Sigmoid colon (tissue), 4 donors: ENCODE data around the gene TRIM44.

Experiments
- CTCF ChIP-seq, 4 experiments: fragments of 450-650 bp in 3 of 4; fragments of 200-600 bp in 1 of 4; IDR thresholded peaks; one replicate each; pipeline ENCODE4 v1.5.1; 2016 to 2019; ENCODE audit warnings: antibody characterized with exemption in 4 of 4, mild to moderate bottlenecking in 3 of 4, moderate library complexity in 2 of 4
- EP300 ChIP-seq, 4 donors: sonication (generic); formaldehyde crosslinking; IDR thresholded peaks; one replicate each; pipeline ENCODE4 v1.6.1; 2017; ENCODE audit warnings: antibody characterized with exemption in 4 of 4
- POLR2AphosphoS5 ChIP-seq, 4 donors: sonication (generic); formaldehyde crosslinking; IDR thresholded peaks; one replicate each; pipeline ENCODE4 v1.6.1; 2017; ENCODE audit warnings: antibody characterized with exemption in 4 of 4

DNA sequence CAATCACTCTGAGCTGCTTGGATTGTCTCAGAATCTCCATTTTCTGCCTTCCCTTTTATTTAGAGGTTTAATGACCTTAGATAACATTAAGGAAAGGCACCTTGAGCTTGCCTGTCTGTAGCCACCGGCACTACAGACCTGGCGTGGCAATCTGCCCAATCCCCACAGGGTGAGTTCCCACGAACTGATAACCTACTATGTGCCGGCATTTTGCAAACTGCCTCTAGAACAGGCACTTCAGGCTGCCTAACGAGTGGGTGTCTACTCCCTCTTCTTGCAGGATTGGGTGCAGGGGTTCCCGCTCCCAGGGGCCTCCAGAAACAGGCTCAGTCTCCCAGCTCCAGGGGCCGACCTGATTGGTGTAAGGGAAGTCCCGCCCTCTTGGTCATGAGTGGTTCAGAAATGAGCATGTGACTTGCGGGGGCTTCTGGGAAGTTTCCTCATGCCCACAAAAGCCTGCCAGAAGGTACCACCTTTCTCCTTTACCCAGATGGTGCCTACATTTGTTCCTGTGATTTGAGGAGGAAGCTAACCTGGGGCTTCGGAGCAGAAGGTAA lies 161.2 kb downstream of the TRIM44 start:
- TF ChIP-seq CTCF (IDR thresholded peaks at IDR 0.05) (no peak), EP300 (IDR thresholded peaks at IDR 0.05) (no peak), POLR2AphosphoS5 (IDR thresholded peaks at IDR 0.05) (no peak)
